Measurements from ENCODE around the gene SZT2. TPM values are rescaled to one million over a fixed set of nuclear protein-coding genes. Genes with fewer than 3 reads are reported as not detected.
"Not testable (repeated sequence)": the region's sequence is repeated elsewhere in the genome, so short reads cannot be mapped to it uniquely, and the experiment has no call there.

The SZT2 gene
- total RNA-seq, 6 experiments from 2014 or later, result 12.7 to 30.4 (median 19.2) TPM

DNA sequence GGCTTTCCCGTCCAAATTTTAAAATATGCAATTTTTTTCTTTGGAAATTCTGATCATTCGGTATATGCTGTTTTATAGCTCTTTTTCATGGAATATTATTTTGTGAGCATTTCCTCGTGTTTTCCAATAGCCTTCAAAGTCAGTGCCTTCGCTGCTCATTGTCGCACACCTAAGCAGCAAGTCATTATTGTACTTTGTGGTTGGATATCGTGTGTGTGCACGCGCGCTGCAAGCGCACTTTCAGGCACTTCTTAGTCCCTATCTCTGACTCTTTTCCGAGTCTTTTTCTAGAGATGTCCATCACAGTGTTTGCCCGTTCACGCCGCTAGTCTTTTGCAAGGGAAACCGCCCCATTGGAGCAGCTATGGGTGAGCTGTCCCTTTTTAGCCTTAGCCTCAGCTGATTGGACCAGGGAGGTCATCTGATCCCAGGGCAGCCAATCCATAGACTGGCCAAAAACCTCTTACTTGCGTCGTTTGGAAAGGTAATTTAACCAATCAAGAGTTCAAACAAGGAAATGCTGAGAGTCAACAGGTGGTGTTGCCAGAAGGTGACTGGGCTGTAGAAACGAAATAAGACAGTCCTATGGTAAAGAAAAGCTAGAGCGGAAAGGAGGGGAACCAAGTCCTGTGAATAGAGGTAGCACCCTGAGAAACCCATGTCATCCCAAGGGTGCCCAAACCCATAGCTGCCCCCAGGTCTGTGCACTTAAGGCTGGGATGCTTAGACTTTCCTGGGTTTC is 64.7 kb downstream of the SZT2 start:
- intact Hi-C loops (cut with DNase I), result no loop called here
- peak; percentile 72 to 89 (median 82) for DNase-seq
- peak overlapping the region; percentile 47 to 62 (median 58) for H3K4me3 ChIP-seq
- no peaks in the 10 kb centered on the region for H3K27me3 ChIP-seq
- TF ChIP-seq POLR2A (IDR thresholded peaks at IDR 0.05), result peak; percentile 18
- TF ChIP-seq, protein P1, sequence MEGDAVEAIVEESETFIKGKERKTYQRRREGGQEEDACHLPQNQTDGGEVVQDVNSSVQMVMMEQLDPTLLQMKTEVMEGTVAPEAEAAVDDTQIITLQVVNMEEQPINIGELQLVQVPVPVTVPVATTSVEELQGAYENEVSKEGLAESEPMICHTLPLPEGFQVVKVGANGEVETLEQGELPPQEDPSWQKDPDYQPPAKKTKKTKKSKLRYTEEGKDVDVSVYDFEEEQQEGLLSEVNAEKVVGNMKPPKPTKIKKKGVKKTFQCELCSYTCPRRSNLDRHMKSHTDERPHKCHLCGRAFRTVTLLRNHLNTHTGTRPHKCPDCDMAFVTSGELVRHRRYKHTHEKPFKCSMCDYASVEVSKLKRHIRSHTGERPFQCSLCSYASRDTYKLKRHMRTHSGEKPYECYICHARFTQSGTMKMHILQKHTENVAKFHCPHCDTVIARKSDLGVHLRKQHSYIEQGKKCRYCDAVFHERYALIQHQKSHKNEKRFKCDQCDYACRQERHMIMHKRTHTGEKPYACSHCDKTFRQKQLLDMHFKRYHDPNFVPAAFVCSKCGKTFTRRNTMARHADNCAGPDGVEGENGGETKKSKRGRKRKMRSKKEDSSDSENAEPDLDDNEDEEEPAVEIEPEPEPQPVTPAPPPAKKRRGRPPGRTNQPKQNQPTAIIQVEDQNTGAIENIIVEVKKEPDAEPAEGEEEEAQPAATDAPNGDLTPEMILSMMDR (IDR thresholded peaks at IDR 0.05), result peak in 1 of 4 donors; percentile 20
- peak overlapping the region; percentile 81 to 92 (median 86) for H3K27ac ChIP-seq
- peaks cover 0 to 17% (median under 1%) of the 10 kb centered on the region in 4 donors for H3K4me1 ChIP-seq
- peaks cover 0 to 23% (median 8%) of the 10 kb centered on the region in 4 donors for H3K36me3 ChIP-seq
- no peaks in the 10 kb centered on the region for H3K9me3 ChIP-seq
- WGBS (ENCODE audit: insufficient coverage, low coverage, low lambda C conversion rate, missing lambda C conversion rate), result 8% methylated on average over 19 of the region's 19 CpGs
- ATAC-seq, result peak; percentile 74 to 85 (median 79)

DNA sequence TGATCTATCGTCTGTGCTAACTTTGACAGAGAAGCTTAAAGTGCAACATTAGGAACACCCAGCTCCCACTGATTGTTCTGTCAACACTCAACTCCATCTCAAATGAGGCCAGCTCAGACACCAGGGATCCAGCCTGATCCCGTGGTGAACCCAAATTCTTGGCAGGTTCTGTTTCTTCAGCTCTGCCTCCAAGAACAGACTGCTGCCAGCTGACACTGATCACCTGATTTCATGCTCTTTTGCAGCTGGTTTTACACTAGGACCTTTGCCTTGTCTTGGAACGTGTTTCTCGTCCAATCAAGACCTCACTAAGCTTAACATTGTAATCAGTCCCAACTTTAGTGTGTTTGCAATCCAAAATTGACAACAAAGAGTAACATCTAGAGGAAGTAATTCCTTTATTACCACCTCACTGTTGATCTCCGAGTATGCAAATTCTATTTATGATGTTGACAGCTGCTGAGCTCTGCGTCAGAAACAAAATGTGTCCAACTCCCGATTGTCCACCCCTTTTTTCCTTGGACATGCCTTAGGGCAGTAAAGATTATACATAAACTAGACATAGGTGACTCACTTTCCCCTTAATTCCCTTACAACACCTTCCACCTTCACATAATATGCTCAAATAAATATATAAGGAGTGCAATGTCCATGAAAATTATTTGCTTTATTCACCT is 65.7 kb downstream of the SZT2 start:
- Histone ChIP-seq H3K36me3 (peaks cover 0 to 16% (median 5%) of the 10 kb centered on the region in 4 donors), H3K4me3 (no peak overlapping the region), H3K27me3 (no peaks in the 10 kb centered on the region), H3K9me3 (no peaks in the 10 kb centered on the region), H3K4me1 (peaks cover 0 to 15% (median 0%) of the 10 kb centered on the region in 4 donors), H3K27ac (no peak overlapping the region)
- ATAC-seq, result no peak
- WGBS (ENCODE audit: insufficient coverage, low coverage, low lambda C conversion rate, missing lambda C conversion rate), result 64% methylated on average over 7 of the region's 7 CpGs
- DNase-seq, result no peak
- intact Hi-C loops (cut with DNase I), result no loop called here
- TF ChIP-seq, protein P1 (IDR thresholded peaks at IDR 0.05), result no peak
- TF ChIP-seq POLR2A (IDR thresholded peaks at IDR 0.05), result no peak

DNA sequence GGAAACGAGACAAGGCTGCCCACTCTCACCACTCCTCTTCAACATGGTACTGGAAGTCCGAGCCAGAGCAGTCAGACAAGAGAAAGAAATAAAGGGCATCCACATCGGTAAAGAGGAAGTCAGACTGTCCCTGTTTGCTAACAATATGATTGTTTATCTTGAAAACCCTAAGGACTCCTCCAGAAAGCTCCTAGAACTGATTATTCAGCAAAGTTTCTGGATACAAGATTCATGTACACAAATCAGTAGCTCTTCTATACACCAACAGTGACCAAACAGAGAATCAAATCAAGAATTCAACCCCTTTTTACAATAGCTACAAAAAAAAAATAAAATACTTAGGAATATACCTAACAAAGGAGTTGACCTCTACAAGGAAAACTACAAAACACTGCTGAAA is 68.7 kb downstream of the SZT2 start:
- ATAC-seq; H3K4me1 ChIP-seq; DNase-seq; intact Hi-C loops (cut with DNase I); H3K9me3 ChIP-seq; H3K27me3 ChIP-seq; H3K27ac ChIP-seq; H3K36me3 ChIP-seq; H3K4me3 ChIP-seq: not testable (repeated sequence)
- WGBS (ENCODE audit: insufficient coverage, low coverage, low lambda C conversion rate, missing lambda C conversion rate), result 43% methylated on average over 3 of the region's 3 CpGs

DNA sequence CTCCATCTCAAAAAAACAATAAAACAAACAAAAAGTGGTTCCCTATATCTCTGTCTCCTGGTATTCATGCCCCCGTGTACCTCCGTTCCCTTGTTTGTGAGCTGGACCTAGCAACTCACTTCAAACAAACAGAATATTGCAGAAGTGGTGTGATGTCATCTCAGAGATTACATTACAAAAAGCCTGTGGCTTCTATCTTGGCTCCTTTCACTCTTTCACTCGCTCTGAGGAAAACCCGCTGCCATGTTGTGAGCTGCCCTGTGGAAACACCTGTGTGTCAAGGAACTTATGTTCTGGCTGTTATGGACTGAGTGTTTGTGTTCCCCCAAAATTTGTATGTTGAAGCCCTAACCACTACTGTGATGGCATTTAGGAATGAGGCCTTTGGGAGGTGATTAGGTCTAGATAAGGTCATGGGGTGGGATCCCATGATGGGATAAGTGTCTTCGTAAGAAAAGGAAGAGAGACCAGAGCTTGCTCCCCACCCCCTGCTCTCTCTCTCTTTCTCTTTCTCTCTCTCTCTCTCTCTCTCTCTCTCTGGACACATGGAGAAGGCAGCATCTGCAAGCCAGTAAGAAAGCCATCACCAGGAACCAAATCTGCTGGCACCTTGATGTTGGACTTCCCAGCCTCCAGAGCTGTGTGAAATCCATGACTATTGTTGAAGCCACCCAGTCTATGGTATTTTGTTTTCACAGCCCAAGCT is 71.4 kb downstream of the SZT2 start:
- no peak for DNase-seq
- H3K27ac ChIP-seq, result no peak overlapping the region
- TF ChIP-seq POLR2A (IDR thresholded peaks at IDR 0.05), result no peak
- TF ChIP-seq, protein P1 (IDR thresholded peaks at IDR 0.05), result no peak
- no peaks in the 10 kb centered on the region for H3K36me3 ChIP-seq
- 52% methylated on average over 4 of the region's 5 CpGs for WGBS (ENCODE audit: insufficient coverage, low coverage, low lambda C conversion rate, missing lambda C conversion rate)
- no peaks in the 10 kb centered on the region for H3K4me1 ChIP-seq
- H3K9me3 ChIP-seq, result no peaks in the 10 kb centered on the region
- no peaks in the 10 kb centered on the region for H3K27me3 ChIP-seq
- H3K4me3 ChIP-seq, result no peak overlapping the region
- intact Hi-C loops (cut with DNase I), result no loop called here
- peak; percentile 53 to 83 (median 65) for ATAC-seq

Data from right lobe of liver (tissue), 6 donors.